HG03469 (cell line): ENCODE measurements around the gene ITPKB.

Experiments
- ATAC-seq: cut with Tn5 transposase; IDR thresholded peaks from one replicate; pipeline ENCODE4 v1.9.1; 2021; ENCODE audit warnings: mild to moderate bottlenecking, moderate library complexity, moderate number of reproducible peaks; ENCODE audit not compliant: unreplicated experiment

ITPKB gene

GRCh38 chr1:226589008-226589733 lies 149.9 kb downstream of the ITPKB start:
- no peak for ATAC-seq

DNA sequence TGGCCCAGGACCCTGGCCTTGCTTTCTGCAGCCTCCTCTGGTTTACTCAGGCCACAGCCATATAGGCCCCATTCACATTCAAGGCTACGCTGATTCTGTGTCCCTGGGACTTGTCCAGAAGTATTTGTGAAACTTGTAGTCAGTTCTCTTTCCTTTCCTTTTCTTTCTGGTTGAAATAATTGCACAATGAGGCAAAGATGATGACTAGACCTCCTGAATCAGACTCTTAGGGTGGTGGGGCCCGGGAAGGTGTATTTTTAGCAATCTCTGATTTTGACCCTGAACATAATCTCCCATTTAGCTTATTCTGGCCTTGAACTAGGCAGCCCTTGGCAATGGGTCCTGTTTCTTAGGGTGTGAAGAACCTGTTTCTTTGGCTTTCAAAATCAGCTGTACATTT lies 150.6 kb downstream of the ITPKB start:
- no peak for ATAC-seq

DNA sequence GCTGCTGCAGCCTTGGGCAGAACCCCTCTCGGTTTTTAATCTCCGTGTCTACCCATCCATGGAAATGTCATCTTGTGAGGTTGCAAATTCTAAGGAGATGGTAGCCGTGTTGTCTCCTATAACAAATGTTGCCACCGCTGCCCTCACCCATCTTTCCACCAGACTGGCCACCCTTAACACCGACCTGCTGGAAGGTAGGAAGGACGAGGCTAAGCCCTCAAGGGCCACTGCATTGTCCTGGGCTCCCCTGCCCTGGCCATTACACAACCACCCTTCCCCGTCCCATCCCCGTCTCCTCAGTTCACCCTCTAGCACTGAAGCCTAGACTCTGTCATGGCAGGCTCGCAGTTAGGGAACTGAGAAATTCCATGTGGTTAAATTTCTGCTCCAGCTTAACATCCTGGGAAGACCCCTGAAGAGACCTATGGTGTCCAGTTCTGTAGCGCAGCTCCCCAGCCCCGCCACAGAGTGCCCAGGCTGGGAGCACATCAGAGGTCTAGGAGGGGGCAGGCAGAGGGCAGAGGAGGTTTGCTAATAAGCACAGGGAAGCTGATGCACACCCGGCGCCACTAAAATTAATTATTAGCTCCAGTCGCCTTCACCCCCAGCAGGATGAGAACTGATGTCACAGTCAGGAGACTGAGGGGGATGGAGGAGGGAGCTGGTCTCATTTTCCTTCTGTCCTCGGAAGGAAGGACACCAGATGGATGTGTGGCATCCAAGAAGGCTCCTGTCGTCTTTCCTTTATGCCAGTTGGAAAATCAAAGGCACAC lies 152.2 kb downstream of the ITPKB start:
- no peak for ATAC-seq

- ATAC-seq = no peak
These were observed 153.0 kb downstream of the ITPKB start for GRCh38 chr1:226586116-226586515.

GRCh38 chr1:226584164-226584563 lies 154.9 kb downstream of the ITPKB start:
- no peak for ATAC-seq

DNA sequence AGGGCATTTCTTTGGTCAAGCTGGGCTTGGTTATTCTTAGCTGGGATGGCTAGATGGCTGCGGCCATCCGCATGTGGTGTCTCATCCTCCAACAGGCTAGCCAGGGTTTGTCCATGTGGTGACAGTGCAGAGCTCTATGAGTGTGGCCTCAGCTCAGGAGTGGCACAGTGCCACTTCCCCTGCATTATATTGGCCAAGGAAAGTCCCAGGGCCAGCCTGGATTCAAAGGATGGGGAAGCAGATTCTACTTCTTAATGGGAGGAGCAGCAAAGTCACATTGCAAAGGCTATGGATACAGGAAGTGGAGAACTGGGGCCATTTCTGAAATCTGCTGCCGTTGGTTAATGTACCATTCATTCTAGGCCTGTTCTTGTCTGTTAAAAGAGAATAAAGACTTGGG lies 156.1 kb downstream of the ITPKB start:
- ATAC-seq = no peak
